GM19467 (cell line): ENCODE measurements around the gene LHX6.

Source experiments
- ATAC-seq: cut with Tn5 transposase; IDR thresholded peaks from one replicate; pipeline ENCODE4 v1.9.1; 2021; ENCODE audit warnings: mild to moderate bottlenecking, moderate library complexity; ENCODE audit not compliant: unreplicated experiment

The LHX6 gene

DNA sequence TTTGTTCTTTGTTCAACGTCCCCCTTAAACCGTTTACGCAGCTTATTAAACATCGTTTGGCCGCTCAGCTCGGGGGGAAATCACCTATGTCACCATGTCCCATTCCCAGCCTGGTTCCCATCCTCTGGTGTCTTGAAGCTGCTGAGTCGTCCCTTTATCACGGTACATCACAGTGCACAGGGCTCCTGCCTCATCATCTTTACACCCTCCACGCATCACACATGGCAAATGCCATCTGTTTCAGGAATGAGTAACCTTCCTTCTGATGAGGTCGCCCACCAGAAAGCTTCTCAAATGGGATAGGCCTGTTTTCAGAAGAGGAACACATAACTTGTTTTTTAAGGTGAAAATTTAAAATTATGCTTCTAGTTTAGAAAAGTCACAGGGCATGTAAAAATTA lies 7.9 kb upstream of the LHX6 start:
- ATAC-seq: no peak

DNA sequence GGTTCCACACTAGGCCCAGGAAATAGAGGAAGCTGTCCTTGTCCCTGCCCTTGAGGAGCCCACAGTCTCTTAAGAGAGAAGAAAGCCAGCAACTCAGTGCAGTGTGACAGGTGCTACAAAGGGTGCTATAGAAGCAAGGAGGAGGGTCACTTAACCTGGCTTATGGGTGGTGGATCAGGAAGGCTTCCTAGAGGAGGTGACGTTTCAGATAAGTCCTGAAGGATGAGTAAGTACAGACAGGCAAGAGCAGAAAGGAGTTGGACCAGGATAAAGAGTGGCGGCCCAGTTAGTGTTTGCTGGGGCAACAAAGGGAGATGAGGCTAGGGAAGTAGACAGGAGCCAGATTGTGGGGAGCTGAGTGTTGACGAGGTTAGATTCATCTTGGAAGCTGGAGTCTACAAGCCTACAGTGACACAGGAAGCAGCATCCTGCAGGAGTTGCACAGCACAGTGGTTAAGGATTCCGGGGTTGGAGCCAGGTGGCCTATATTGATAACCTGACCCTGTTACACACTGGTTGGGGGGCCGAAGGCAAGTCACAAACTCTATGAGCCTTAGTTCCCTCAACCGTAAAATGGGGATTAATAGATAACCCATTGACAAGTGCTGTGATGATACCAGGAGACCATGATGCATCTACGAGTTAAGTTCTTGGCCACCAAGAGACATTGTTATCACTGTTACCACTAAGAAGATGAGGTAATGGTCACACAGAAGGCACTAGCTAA lies 5.4 kb upstream of the LHX6 start:
- no peak for ATAC-seq

DNA sequence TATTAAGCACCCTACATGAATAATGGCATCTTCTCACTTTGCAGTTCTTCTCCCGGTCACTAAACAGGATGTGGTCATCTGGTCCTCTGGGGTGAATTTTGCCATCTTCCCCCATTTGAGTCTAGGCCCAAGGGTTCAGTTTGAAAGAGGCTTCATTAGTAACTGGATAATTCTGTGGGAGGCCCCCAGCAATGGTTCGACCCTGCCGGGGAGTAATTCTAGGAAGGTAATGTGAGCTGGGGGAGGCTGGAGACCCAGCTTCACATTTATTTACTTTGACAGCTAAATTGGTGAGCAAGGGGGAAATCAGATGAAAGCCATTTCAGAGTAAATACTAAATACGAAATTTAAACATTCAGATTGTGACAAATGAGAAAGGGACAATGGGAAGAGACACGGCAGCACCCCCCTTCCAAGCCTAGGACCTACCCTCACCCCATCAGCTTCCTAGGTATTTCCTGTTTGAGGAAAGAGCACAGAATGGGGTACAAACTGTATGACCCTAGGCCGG lies 4.1 kb upstream of the LHX6 start:
- ATAC-seq: no peak

DNA sequence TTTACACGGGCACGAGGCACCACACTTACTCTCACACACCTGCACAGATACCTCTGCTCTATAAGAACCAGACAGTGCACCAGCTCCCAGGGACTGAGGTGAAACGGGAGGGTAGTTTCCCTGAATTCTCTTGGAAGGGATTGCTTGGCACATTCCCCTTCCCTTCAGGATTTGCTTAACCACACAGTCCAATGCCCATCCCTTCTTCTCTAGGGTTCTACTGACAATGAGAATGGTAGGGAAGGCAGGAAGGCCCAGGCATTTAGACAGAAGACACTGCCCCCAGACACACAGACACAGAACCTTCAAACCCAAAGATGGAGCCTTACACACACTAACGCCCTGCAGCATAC lies 704 bp upstream of the LHX6 start:
- no peak for ATAC-seq

DNA sequence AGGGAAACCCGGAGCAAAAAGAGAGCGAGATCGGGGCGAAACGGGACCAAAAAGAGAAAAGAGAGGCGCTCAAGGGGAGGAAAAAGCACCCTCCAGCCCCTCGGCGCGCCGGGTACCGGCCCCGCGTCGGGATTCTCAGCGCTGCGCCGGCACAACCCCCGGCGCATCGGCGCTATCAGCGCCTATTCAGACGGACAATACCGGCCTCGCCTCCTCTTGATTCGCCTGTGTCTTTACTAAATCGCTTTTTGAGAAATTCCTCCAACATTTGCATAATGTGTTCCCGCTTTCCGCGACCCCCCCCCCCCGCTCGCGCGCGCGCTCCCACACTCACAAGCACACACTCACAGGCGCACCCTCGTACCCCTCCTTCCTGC lies 578 bp downstream of the LHX6 start:
- no peak for ATAC-seq

DNA sequence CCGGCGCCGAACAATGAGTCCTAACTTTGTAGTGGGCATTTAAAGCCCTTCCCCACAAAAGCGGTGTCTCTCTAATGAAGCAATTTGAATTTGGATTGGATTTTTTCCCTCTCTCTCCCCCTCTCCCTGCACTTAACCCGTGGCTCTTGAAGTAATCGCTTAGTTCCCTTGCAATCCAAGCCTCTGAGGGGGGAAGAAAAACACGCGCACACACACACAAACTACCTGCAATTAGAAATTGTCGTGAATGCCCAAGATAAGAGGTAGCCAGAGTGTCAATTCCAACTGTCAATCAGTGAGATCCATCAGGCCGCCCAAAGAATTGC lies 1.2 kb downstream of the LHX6 start:
- no peak for ATAC-seq

DNA sequence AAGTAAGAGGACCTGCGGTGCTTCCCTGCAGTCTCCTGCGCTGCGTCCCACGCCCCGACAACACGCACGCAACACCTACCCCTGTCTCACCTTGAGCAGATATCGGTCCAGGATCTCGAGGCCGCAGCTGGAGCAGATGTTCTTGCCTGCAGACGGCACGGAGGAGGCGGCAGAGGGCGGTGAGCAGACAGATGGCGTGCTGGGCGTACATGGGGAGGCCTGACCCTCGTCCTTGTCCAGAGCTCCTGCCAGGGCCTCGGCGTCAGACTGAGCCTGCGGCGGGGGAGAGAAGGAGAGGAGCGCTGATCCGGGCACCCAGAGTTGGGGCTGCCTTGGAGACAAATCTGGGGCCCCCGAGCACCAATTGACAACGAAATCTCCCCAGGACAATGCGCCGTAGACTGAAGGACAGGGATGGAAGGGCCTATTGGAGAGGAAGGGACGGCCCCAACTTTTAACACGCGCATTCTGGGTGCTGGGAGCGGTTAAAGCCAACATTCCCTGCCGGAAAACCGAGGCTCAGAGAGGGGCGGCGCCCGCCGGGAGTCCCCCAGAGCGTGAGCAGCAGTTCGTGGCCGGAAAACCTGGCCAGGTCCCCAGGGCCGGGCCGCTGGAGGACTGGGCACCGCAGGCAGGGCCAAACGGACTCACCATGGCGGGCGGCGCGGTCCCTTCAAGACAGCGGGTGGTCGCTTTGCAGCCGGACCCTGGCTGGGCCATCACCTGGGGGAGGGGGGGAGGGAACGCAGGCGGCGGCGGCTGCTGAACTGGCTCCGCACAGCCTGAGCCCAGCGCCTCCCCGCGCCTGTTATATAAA lies 1.8 kb downstream of the LHX6 start:
- no peak for ATAC-seq

DNA sequence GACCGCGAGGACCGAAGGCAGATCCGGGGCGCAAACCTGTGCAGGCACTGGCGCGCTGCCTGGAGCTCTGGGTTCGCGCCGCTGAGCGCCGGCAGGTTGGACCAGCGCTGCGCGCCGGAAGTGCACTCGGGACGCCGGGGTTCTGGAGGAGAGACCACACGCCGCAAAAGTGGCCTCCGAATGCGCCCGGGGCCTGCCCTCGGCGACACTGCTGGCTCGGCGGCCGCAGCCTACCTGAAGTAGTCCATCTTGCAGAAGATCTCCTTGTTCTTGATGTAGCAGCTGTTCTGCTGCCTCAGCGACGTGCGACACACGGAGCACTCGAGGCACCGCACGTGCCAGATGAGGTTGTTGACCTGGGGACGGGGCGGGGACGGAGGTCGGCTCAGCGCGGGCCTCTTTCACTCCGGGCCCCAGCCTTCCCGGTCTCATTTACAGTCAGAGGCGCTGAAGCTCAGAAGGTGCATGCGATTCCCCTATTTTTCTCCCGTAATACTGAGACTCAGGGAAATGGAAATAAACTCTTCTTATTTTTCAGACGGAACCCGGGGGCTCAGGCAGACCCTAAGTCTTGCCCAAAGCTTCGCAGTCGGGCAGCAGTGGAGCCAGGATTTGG lies 2.5 kb downstream of the LHX6 start:
- no peak for ATAC-seq

DNA sequence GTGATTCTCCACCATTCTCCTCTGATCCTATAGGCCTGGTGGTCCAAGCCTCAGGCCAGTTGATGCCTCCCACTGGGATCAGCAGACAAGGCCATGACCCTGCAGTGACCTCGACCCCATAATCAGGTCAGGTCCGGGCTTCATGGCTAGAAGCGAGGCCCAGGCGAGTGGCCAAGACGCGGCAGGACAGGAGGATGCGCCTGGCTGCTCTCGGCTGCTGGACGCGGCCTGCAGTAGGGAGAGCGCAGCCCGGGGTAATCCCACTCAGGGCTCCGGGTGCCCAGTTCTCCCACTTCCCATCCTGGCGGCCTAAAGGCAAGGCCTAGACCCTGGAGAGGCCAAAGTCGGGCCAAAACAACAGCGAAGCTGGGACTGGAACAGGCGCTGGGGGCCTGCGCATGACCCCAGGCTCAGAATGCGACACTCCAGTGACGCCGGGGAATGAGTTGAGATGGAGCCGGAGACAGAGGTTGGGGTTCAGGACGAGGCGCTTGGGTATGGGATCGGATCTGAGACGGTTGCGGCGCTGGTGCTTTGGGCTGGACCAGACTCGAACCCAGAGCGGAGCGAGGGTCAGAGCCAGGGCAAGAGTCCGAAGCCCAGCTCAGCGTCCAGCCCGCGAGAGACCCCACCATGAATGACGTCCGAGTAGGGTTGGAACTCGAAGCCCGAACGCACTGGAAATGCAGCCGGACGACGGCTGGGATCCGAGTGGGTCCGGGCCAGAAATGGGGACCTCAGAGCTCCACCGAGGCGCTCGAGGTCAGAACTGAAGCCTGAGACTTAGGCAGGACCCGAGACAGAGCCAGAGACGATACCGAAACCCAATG lies 3.2 kb downstream of the LHX6 start:
- no peak for ATAC-seq

DNA sequence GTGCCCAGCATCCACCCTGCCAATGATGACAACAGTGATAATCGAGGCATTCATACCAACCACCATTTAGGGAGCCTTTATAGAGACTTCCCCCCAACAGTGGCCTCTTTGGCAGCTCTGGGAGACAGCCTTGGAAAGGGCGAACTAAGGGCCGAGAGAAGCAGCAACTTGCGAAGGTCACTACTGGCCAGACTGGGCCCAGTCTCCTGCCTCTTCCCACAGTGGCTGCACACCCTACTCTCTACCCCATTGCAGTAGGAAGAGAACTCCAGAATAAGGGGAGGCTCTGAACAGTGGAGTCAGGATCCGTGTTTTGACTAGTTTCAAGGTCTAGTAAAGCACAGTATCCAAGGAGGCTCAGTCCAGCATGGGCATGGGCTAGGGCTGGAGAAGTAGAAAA lies 5.3 kb downstream of the LHX6 start:
- no peak for ATAC-seq

DNA sequence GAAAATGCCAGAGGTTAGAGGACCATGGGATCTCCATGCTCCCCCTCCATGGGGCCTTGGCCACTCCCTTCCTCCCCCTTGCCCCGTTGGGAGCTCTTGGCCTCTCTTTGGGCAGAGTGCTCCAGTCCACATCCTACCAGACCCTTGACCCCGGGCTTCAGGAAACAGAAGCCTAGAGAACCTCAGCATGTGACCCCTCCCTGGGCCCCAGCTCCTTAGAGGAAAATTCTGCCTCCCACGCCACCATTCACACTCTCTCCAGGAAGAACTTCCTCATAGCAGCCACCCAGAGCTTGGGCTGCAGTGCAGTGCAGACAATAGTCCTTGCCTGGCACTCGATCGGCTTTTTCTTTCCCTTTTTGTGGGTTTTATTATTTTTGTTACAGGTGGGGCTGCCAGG lies 6.0 kb downstream of the LHX6 start:
- no peak for ATAC-seq

DNA sequence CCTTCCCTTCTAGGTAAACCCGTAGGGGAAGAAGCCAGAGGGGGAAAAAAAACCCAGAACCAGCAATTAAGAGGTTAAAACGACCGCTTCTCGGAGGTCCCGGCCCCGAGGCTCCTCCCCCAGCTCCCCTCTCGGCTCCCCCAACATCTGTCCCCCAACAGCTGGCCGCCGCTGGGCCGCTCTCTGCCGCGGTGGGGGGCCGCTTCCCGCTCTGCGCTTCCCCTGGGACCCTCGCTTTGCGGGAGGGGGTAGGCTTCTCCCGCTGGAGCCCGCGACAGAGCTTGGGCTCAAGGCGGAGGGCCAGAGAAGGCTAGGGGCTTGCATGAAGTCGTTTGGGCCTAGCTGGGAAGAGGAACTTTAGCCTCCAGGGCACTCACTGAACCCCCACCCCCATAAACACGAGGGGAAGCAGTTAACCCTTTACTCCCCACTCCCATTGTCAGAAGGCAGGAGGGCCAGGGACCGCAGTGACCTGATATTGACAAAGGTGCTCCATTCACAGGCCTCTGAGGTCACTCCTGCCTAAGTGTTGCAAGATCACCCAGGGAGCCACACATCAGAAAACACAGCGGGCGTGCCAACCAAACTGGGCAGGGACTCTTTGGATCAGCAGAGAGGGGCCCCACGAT lies 7.5 kb downstream of the LHX6 start:
- no peak for ATAC-seq

DNA sequence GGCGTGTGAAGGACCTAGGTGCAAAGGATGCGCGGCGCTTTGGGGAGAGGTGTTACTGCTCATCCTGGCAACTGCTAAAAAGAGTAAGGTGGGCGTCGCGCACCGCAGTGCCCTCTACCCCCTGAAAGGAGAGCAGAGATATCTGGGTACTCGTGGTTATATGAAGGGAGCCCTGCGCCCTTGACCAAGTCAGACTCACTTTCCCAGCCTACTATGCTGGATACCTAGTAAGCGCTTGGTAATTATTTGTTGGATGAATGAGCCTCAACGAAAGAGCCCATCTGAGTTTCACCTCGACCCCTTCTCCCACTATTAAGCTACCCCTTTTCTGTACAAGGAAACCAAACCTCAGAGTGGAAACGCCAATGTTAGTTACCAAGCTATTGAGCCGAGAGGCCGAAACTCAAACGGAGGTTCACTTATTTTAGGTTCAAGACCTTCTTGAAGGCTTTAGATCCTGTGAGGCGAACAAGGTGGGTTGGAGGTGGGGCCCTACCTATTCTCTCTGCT lies 8.0 kb downstream of the LHX6 start:
- ATAC-seq: no peak

DNA sequence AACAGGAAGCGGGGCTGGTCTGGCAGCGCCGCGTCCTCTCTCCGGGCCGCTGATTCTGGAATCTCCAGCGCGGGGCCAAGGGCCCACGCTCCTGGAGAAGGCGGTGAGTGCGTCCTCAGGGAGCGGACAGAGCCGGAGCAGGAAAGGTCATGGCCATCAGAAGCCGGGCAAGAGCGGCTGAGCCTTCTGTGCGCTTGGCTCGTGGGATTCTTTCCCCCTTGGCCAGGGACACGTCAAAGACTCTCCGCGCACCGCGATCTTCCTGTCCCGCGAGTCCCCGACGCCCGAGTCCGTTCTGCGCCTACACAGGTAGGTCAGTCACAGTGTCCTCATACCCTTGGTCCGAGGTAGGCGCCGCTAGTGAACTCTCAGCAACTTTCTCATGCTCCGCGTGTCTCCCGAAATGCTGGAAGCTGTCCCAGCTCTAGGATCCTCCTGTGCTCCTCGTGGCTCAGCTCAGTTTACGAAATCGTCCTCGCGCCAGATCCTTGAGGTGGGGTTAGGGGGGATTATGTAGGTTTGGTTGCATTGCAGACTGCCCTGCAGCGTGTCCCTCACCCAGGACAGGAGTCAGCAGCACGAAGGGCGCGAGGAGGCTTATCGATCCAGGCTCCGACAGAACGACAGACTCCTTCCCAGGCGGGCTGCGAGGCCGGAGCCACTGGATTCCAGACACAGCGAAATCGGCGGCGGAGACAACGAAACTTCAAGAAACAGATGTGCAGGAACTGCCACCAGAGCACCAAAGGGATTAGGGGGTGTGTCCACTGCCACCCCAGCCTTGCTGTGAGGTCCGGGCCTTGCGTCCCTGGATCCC lies 8.7 kb downstream of the LHX6 start:
- ATAC-seq: no peak

DNA sequence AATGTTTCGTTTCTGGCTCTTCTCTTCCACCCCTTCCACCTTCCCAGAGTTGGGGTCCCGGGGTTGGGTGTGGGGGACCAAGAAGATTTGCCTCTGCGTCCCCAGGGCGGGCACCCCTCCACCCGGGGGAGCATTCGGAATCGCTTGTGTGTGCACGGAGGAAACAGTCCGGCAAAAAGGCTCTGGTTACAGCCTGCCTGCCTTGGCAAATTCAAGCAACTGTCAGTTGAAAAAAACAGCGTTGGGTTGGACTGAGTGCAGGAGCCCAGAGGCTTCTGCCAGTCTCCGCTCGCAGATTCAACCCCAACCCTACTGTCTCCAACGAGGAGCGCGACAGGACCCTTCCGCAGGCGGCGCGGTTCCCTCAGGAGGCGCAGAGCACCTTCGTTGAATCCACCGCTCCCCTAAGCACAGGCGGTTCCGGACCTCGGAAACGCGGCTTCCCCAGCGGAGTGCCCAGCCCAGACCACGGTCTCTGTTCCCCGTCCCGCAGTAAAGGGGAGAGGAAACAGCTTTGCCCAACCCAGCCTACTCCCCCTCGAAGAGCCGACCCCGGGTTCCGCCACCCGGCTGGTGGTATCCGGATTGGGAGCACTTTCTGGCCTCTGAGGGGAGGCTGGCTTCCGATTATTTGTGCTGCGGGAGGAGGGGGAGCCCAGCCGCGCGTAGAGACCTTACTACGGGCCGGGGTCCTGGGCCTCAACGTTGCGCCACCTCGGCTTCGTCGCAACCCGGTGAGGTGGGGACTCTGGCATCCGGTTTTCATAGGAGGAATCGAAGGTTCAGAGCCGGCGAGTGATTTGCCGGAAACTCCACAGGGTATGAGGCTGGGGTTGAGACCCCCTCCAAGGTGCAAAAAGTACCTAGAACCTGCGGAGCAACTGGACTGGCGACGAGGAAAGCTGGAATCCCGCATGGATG lies 9.6 kb downstream of the LHX6 start:
- ATAC-seq: no peak

DNA sequence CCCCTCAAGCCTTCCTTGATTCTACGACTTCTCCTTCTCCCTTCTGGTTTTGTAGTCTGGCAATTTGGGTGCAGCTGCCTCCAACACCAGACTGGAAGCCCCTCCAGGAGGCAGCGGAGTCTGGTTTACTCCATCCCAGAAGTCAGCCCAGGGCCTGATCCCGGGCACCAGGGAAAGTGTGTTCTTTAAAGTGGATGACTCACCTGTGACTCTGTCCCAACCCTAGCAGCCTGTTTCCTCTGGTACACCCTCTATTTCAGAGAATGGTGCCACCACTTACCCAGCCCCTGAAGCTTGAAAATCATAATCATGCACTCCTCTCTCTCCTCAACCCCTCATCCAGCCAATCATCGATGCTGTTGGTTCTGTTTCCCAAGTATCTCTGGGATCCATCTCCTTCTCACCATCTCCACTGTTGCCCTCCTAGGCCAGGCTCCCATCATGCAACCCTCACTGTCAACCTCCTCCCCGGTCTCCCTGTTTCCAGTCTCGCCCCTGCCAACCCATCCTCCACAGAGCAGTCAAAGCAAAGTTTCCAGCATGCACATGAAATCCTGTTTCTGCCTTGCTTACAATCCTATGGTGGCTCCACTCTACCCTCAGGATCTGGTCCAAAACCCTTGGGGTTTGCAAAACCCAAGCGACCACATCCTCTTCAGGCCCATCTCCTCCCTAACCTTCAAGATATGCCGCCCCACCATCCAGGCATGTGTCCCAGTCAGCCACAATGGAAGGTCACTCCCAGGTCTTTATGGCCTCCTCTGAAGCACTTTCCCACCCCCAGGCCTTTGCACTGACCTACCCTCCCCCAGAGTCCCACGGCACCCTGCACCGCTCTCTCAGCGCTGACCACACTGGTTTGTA lies 10.5 kb downstream of the LHX6 start:
- no peak for ATAC-seq

DNA sequence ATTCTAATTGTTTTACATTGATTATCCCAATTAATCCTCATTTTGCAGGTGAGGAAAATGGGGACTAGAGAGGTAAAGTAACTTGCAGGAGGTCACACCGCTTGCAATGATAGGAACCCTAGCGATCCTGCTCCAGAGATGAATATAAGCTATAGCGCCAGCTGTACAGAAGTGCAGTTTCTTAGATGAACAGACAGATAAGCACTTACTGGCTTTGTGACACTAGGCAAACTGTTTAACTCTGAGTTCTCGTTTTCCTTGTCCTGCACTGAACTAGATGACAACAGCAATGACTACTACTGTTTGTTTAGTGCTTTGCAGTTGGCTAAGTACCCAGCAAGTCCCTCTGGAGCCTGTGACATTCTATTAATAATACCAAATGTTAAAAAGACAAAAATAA lies 11.1 kb downstream of the LHX6 start:
- no peak for ATAC-seq
